ENCODE results near the gene HERPUD1.
"Not testable (repeated sequence)": the region's sequence is repeated elsewhere in the genome, so short reads cannot be mapped to it uniquely, and the experiment has no call there.

Gene HERPUD1

DNA sequence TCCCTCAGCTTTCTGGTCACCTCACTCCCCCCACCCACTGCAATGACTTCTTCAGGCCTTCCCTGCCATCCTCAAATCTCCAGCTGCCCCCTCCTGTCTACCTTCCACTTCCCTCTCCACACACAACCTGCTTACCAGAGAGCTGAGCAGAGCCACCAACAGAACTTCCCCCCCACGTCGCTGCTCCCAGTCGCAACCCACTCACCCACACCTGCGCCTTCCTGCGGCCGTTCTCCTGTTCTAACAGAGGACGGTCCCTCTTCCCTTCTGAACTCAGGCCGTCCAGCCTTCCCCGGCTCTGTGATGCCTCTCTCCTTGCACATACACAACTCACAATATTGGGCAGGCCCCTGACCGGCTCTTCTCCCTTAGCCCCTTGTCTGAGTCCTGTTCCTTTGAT, 43.8 kb downstream of the HERPUD1 start:
- in situ Hi-C loops (cut with MboI; ENCODE audit: low sequenced_read_pairs), result no loop called here

DNA sequence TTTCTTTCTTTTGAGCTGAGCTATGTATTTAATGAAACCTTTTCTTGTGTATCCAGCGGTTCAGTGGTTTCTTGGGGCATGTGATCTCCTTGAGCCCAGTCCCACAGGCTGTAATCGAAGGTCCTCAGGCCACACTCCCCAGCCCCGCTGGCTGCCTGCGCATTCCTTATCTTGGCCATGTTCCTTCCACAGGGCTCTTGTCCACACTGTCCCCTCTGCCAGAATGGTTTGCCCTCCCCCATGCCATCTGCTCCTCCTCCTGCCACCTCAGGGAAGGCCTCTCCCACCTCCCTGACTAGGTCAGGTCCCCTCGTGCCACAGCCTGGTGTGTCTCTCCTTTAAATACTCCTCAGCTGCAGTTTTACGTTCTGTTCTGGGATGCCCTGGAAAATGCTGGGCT, 45.3 kb downstream of the HERPUD1 start:
- in situ Hi-C loops (cut with MboI; ENCODE audit: low sequenced_read_pairs), result no loop called here

DNA sequence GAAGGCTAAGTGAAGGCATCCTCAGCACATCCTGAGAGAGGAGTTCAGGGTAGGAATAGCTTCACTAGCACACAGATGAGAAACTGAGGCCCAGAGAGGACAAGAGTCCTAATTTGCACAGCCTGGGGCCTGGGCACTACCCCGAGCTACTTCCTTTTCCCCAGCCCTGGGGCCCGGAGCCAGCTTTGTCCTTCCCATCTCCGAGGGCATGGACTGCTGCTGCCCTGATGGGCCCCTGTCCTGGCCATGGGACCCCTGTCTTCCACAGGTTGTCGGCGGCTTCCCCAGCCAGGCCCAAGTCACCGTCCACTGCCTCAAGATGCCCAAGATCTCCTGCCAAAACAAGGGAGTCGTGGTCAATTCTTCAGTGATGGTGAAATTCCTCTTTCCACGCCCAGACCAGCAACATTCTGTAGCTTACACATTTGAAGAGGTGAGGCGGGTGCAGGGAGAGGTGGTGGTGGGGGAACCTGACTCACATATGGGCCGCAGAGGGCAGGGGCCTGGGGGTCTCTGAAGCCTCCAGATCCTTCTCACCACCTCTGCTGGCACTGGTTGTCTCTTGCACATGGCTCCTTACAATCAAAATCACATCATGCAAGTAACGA, 46.0 kb downstream of the HERPUD1 start:
- in situ Hi-C loops (cut with MboI; ENCODE audit: low sequenced_read_pairs), result no loop called here

DNA sequence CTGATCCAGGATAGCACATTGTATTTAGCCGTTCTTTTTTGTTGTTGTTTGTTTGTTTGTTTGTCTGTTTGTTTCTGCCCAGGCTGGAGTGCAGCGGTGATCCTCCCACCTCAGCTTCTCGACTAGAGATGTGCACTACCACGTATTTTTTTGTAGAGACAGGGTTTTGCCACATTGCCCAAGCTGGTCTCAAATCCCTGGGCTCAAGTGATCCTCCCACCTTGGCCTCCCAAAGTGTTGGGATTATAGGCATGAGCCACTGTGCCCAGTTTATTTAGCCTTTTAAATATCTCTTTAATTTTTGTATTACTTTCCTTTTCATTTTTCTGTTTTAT, 48.2 kb downstream of the HERPUD1 start:
- in situ Hi-C loops (cut with MboI; ENCODE audit: low sequenced_read_pairs), result no loop called here

DNA sequence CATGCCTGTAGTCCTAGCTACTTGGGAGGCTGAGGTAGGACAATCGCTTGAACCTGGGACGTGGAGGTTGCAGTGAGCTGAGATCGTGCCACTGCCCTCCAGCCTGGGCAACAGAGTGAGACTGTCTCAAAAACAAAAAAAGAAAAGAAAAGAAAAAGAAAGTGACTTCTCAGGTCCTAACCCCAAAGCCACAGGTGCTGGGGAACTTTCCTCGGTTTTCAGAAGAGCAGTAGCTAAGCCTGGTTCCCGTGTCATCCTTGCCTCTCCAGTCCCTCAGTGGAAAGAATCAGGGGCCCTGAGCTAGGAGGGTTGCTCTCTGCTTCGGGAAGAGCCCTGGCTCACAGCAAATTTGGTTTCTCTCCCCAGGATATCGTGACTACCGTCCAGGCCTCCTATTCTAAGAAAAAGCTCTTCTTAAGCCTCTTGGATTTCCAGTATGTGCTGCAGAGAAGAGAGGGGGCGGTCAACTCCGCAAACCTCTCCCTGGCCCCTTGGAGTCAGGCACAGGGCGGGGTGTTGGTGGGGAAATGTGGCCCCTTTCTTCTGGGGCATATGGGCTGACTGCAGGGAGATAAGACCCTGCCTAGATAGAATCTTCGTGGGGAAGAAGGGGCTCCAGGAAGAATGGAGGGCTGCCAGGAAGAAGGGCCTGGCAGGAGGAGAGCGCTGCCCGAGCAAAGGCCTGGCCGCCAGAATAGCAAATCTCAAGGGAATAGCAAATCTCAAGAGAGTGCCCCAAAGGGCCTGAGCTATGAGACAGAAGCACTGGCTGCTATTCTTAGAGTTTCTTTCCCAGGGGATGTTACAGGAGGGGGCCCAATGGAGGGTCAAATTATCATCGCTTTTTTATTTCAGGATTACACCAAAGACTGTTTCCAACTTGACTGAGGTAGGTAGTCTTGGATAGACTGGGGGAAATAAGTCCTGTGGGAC, 49.1 kb downstream of the HERPUD1 start:
- in situ Hi-C loops (cut with MboI; ENCODE audit: low sequenced_read_pairs), result no loop called here

DNA sequence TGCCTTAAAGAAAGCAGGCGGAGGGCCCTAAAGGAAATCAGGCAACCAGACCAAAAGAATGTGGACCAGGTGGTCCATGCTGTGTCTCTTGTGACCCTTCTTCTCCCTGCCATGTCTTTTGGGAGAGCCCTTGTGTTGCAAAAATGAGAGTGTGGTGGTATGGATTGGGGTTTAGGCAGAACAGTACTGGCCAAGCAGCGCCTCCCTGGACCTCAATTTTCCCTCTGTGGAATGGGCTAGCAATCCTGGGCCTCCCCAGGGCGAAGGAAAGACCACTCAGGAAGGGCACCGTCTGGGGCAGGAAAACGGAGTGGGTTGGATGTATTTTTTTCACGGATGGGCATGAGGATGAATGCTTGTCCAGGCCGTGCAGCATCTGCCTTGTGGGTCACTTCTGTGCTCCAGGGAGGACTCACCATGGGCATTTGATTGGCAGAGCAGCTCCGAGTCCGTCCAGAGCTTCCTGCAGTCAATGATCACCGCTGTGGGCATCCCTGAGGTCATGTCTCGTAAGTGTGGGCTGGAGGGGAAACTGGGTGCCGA, 49.9 kb downstream of the HERPUD1 start:
- in situ Hi-C loops (cut with MboI; ENCODE audit: low sequenced_read_pairs), result no loop called here

DNA sequence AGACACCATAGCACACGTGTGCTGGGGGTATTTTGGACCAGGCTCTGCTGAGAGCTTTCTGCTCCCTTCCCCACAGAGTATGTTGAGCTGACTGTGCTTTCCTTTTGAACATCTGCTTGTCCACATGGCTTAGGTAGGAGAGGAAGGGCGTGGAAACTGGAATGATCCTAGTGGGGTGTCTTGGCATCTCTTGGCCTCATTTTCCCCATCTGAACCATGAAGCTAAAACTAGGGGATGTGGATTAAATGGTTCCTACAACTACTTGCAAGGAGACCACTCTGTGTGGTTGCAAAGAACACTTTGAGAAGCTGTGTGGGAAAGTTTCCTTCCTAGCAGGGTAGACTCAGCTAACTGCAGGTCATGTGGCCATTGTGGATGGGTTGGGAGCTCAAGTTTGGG, 50.8 kb downstream of the HERPUD1 start:
- in situ Hi-C loops (cut with MboI; ENCODE audit: low sequenced_read_pairs), result no loop called here

DNA sequence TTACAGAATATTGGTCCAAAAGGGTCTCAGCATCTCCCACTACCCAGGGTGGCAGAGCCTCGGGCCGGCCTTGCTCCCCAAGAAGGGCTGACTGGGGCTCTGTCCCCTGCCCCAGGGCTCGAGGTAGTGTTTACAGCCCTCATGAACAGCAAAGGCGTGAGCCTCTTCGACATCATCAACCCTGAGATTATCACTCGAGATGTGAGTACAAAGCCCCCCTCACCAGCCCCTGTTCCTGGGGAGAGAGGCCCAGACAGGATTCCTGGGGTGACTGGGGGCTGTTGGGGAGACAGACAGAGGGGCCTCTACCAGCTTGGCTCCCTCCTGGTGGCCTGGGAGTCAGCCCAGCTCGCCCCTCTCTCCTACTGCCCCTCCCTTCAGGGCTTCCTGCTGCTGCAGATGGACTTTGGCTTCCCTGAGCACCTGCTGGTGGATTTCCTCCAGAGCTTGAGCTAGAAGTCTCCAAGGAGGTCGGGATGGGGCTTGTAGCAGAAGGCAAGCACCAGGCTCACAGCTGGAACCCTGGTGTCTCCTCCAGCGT, 51.3 kb downstream of the HERPUD1 start:
- in situ Hi-C loops (cut with MboI; ENCODE audit: low sequenced_read_pairs), result no loop called here

DNA sequence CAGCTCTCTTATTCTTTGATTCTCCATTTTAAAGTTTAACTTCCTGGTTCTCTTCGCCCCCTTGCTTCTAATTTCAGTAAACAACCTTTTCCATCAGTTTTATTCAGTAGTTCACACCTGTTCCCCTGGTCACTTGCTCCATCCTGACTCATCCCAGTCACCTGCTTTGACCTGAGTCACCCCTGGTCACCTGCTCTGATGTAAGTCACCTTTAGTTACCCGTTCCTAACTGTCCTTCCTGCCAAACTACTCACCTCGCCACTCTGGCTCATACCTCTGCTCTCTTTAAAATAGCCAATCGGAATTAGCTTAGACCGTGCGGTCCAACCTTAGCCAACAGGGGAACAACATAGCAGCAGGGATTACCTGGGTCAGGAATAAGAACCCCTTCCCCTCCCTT, 52.7 kb downstream of the HERPUD1 start:
- in situ Hi-C loops (cut with MboI; ENCODE audit: low sequenced_read_pairs), result no loop called here

DNA sequence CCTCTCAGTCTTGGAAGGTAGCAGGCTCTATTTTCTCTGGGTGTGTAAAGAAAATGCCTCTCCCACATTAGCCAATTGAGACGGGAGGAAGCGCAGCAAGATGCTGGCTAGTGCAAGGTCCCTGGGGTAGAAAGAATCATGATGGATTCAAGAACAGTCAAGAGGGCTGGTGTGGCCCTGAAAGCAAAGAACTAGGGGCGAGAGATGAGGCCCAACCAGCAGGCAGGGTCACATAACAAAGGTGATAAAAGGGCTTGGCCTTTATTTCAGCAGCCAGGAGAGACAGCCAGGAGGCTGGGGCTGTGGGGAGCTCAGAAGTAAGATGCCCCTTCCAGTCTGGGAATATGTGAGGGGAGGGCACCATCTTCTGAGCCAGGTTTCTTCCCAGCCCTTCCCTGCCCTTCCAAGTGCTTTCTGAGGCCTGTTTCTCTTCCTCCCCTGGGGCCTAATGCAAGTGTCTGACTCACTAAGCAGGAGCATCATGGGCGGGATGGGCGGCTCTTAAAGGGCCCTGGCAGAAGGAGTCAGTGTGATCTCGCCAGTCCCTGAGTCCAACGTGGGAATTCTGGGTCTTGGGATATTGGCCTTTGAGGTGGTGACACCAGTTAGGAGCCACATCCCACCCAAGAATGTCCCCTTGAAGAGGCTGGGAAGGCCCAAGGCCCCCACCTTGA, 53.5 kb downstream of the HERPUD1 start:
- in situ Hi-C loops (cut with MboI; ENCODE audit: low sequenced_read_pairs), result no loop called here

DNA sequence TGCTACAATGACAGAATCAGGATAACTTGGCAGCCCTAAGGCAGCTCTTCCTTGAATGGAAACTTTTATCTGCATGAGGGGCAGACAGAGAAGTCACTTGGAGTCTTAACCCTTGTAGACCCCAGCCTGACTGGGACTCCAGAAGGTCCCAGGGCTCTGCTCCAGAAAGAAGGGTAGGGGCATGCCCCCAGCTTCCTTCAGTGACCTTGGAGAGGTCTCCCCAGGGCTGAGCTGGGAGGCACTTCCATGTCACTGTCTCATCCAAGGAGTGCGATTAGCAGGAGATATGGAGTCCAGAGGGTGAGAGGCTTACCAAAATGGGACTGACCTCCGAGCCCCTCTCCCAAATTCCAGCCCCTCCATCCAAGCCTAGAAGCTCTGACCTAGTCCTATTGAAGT, 54.0 kb downstream of the HERPUD1 start:
- in situ Hi-C loops (cut with MboI; ENCODE audit: low sequenced_read_pairs), result no loop called here

DNA sequence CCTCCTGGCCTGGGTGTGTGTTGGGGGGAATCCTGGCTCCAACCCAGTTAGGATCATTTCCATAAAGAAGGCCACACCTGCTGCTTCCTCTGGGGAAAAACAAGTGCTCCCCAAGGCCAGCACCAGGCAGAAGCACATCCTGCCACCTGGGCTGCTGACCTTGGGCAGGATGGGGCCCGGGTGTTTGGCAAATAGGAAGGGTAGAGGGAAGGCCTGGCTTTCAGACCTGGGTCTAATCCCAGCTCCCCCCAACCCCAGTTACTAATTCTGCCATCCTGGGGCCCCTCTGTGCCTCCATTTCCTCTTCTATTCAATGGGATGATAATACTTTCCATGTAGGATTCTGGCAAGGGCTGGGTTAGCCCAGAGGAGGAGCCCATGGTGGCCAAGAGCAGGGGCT, 54.4 kb downstream of the HERPUD1 start:
- in situ Hi-C loops (cut with MboI; ENCODE audit: low sequenced_read_pairs), result no loop called here

DNA sequence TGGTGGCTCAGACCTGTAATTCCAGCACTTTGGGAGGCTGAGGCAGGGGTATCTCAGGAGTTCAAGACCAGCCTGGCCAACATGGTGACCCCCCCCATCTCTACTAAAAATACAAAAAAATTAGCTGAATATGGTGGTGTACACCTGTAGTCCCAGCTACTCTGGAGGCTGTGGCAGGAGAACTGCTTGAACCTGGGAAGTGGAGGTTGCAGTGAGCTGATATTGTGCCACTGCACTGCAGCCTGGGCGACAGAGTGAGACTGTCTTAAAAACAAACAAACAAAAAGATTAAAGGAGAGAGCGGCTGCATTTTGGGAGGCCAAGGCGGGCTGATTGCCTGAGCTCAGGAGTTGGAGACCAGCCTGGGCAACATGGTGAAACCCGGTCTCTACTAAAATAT, 55.0 kb downstream of the HERPUD1 start:
- in situ Hi-C loops (cut with MboI; ENCODE audit: low sequenced_read_pairs), result not testable (repeated sequence)

DNA sequence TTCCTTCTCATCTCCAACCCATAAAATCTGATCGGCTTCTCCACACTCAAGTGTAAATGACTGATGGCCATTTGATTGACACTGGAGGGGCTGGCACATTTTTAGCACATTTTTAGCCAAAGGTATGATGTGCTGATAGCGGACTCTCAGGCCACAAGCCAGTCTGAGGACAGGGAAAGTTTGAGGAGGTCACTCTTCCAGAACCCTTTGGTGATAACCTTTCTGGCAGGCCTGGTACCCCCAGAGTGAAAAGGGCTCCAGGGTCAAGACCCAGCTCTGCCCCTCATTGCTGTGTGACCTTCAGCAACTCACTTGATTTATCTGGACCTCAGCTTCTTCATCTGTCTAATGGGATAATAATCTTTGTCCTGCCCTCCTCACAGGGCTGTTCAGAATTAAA, 55.8 kb downstream of the HERPUD1 start:
- in situ Hi-C loops (cut with MboI; ENCODE audit: low sequenced_read_pairs), result no loop called here

DNA sequence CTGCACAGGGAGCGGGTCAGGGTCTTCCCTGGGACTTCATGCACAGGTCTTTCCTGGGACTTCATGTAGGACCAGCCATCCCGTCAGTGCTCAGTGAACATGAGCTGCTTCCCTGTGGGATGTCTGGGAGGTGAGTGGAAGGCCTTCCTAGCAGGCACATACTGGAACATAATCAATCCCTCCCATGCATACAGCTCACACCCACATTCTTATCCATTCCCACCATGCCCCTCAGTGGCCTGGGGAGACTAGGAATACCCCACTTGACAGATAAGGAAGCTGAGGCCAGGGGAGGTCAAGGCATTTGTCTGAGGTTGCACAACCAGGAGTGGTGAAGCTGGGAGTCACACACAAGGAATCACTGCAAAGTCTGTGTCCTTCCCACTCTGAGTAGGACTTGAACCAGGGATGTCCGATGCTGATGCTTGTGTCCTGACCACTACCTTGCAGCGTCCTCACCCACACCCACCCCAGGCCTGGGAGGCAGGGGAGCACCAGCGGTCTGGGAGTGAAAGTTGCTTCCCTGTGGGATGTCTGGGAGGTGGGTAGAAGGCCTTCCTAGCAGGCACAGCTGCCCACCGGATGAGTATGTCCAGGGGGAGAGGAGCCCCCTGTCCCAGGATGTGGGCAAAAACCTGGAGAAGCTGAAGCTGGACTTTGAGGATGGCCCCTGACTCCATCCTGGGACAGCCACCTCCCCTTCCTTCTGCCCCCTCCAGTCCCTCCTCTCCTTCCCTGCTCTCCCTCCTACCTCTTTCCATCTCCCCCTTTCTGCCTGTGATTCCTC, 56.4 kb downstream of the HERPUD1 start:
- in situ Hi-C loops (cut with MboI; ENCODE audit: low sequenced_read_pairs), result no loop called here

DNA sequence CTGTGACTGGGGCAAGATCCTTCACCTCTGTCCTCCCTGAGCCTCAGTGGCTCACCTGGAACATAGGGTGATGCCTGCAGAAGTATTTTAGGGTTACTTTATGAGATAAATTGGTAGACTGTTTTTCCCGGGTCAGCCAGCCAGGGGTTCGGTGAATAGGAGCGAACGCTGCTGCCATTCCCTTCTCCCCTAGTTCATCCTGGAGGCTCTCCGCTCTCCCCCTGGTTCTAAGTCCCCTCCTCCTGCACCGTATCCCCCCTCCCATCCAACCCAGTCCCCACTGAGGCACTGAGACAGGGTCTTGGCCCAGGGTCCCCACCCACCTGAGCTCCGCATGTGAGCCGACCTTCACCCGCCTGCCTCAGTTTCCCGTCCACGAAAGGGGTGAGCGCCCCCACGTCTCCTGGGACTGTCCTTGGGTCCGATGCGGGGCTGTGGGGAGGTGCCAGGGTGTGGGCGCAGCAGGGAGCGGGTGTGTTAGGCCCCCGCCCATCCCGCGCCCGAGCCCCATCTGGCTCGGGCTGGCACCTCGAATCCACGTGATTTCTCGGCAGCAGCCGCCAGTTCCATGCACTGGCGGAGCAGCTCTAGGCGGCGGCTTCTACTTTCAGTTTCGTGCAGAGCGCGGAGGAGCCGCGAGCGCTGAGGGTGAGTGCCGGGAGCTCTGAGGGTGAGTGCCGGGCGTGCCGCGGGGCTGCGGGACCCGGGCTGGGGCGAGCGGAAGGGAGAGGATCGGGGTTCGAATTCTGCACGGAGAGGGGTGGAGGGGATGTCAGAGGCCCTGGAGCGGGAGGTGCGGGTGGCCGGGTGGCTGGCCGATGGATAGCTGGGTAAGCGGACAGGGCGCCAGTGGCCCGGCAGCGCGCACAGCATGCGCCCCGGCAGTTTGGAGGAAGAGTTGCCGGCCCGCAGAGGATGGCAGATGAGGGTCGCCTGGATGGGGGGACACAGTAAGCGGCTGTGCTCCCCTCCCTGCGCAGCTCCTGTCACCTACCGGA, 57.3 kb downstream of the HERPUD1 start, which contains the start of gene NLRC5:
Gene NLRC5, plus strand, starts transcription at position 610 of the 998 bp plus-strand sequence. CDS start 31,156 bp downstream, outside the sequence.
- in situ Hi-C loops (cut with MboI; ENCODE audit: low sequenced_read_pairs), result no loop called here

DNA sequence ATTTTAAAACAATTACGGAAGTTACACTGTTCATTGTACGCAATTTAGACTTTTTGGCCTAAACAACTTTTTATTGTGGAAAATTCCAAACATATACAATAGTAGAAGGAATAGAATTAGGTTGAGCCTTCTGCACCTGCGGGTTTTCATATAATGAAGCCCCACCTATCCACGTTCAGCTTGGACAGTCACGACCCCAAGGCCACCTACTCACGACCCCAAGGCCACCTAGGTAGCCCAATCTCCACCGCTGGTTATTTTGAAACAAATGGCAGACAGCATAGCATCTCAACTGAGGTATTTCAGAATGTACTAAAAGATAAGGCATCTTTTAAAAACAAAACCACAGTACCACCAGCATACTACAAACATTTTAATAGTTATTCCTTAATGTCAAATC, 58.0 kb downstream of the HERPUD1 start:
- in situ Hi-C loops (cut with MboI; ENCODE audit: low sequenced_read_pairs), result no loop called here

DNA sequence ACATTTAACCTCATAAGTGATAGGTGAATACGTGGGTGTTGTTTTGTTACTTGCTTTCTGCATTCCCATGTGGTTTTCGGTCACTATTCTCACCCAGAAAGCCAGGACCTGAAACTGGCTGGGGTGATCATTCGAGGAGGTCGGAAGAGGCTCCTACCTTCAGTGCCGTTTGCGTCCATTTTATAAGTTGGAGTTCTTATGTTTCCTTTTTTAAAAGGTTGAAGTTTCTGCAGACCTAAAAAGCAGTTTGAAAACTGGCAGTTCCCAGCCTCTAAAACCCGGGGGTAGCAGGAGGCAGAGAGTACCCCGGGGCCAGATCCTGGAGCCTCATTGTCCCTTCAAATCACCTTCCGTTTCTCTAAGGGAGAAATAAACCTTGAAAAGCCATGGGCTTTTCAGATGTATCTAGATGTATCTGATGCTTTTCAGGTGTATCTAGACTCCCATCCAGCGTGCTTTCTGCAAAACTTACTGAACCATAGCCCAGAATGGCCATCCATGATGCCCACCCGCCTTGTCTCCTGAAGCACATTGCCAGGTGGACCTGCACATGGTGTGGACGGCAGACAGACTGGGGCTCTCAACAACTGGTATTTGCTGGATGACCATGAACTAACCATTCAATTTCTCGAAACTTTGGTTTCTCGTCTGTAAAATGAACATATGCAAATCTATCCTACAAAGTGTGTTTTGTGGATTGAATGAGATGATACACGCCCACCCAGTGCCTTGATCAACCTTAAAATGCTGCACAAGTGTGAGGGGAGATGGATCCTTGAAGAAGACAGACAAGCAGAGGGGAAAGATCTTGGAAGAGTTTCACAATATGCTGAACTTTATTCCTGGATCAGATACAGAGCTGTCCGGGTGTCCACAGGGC, 58.7 kb downstream of the HERPUD1 start:
- in situ Hi-C loops (cut with MboI; ENCODE audit: low sequenced_read_pairs), result no loop called here
